ENCODE measurements around the gene NBPF3.

Gene NBPF3

GRCh38 chr1:21530368-21531016, 90.6 kb downstream of the NBPF3 start:
- Histone ChIP-seq H3K4me3 (ENCODE audit: low read depth in 1 of 2, low read length in 2 of 2) (no peak overlapping the region), H4K20me1 (ENCODE audit: insufficient read depth, low read length) (no peaks in the 10 kb centered on the region), H3K79me2 (ENCODE audit: insufficient read depth, low read length) (no peaks in the 10 kb centered on the region), H3K27ac (ENCODE audit: low read length) (no peak overlapping the region), H3K9me3 (ENCODE audit: insufficient read depth, low read length, severe bottlenecking) (no peaks in the 10 kb centered on the region), H3K36me3 (ENCODE audit: insufficient read depth, low read length) (no peaks in the 10 kb centered on the region), H3K4me2 (ENCODE audit: insufficient read depth, low read length) (no peak overlapping the region), H2AFZ (ENCODE audit: low read depth, low read length) (no peak overlapping the region), H3K27me3 (ENCODE audit: insufficient read depth, low read length, poor library complexity) (peaks cover 3% of the 10 kb centered on the region), H3K9ac (ENCODE audit: low read depth, low read length) (no peak overlapping the region), H3K4me1 (ENCODE audit: insufficient read depth, low read length) (no peaks in the 10 kb centered on the region)
- no peak for DNase-seq
- no peak for TF ChIP-seq EZH2 (IDR thresholded peaks at IDR 0.05; ENCODE audit: borderline replicate concordance, low read depth, low read length, severe bottlenecking)
- no peak for ATAC-seq (ENCODE audit: insufficient read depth, low read depth)

- no peak for DNase-seq
- Histone ChIP-seq H3K4me2 (ENCODE audit: insufficient read depth, low read length) (no peak overlapping the region), H4K20me1 (ENCODE audit: insufficient read depth, low read length) (no peaks in the 10 kb centered on the region), H3K9ac (ENCODE audit: low read depth, low read length) (no peak overlapping the region), H3K9me3 (ENCODE audit: insufficient read depth, low read length, severe bottlenecking) (no peaks in the 10 kb centered on the region), H2AFZ (ENCODE audit: low read depth, low read length) (no peak overlapping the region), H3K4me3 (ENCODE audit: low read depth in 1 of 2, low read length in 2 of 2) (no peak overlapping the region), H3K27me3 (ENCODE audit: insufficient read depth, low read length, poor library complexity) (peaks cover 3% of the 10 kb centered on the region), H3K36me3 (ENCODE audit: insufficient read depth, low read length) (no peaks in the 10 kb centered on the region), H3K79me2 (ENCODE audit: insufficient read depth, low read length) (no peaks in the 10 kb centered on the region), H3K27ac (ENCODE audit: low read length) (no peak overlapping the region), H3K4me1 (ENCODE audit: insufficient read depth, low read length) (no peaks in the 10 kb centered on the region)
- TF ChIP-seq EZH2 (IDR thresholded peaks at IDR 0.05; ENCODE audit: borderline replicate concordance, low read depth, low read length, severe bottlenecking) (no peak), CTCF (IDR thresholded peaks at IDR 0.05; ENCODE audit: borderline replicate concordance, extremely low read depth, low read length, poor library complexity, severe bottlenecking) (no peak)
- no peak for ATAC-seq (ENCODE audit: insufficient read depth, low read depth)
Observed at GRCh38 chr1:21531241-21531640, 91.3 kb downstream of the NBPF3 start.

GRCh38 chr1:21532496-21532895, 92.6 kb downstream of the NBPF3 start:
- no peak overlapping the region for H3K27ac ChIP-seq (ENCODE audit: low read length)
- no peak overlapping the region for H2AFZ ChIP-seq (ENCODE audit: low read depth, low read length)
- DNase-seq (no peak), ATAC-seq (ENCODE audit: insufficient read depth, low read depth) (no peak)
- no peak overlapping the region for H3K9ac ChIP-seq (ENCODE audit: low read depth, low read length)
- peaks cover 3% of the 10 kb centered on the region for H3K27me3 ChIP-seq (ENCODE audit: insufficient read depth, low read length, poor library complexity)
- no peaks in the 10 kb centered on the region for H3K79me2 ChIP-seq (ENCODE audit: insufficient read depth, low read length)
- TF ChIP-seq EZH2 (IDR thresholded peaks at IDR 0.05; ENCODE audit: borderline replicate concordance, low read depth, low read length, severe bottlenecking): no peak
- TF ChIP-seq CTCF (IDR thresholded peaks at IDR 0.05; ENCODE audit: borderline replicate concordance, extremely low read depth, low read length, poor library complexity, severe bottlenecking): no peak
- H3K36me3 ChIP-seq (ENCODE audit: insufficient read depth, low read length): no peaks in the 10 kb centered on the region
- no peak overlapping the region for H3K4me2 ChIP-seq (ENCODE audit: insufficient read depth, low read length)
- H4K20me1 ChIP-seq (ENCODE audit: insufficient read depth, low read length): no peaks in the 10 kb centered on the region
- H3K4me1 ChIP-seq (ENCODE audit: insufficient read depth, low read length): no peaks in the 10 kb centered on the region
- no peak overlapping the region for H3K4me3 ChIP-seq (ENCODE audit: low read depth in 1 of 2, low read length in 2 of 2)
- H3K9me3 ChIP-seq (ENCODE audit: insufficient read depth, low read length, severe bottlenecking): no peaks in the 10 kb centered on the region

- H3K36me3 ChIP-seq (ENCODE audit: insufficient read depth, low read length): no peaks in the 10 kb centered on the region
- H3K9me3 ChIP-seq (ENCODE audit: insufficient read depth, low read length, severe bottlenecking): no peaks in the 10 kb centered on the region
- H4K20me1 ChIP-seq (ENCODE audit: insufficient read depth, low read length): no peaks in the 10 kb centered on the region
- H3K4me2 ChIP-seq (ENCODE audit: insufficient read depth, low read length): no peak overlapping the region
- no peak overlapping the region for H3K9ac ChIP-seq (ENCODE audit: low read depth, low read length)
- DNase-seq (no peak), ATAC-seq (ENCODE audit: insufficient read depth, low read depth) (no peak)
- TF ChIP-seq EZH2 (IDR thresholded peaks at IDR 0.05; ENCODE audit: borderline replicate concordance, low read depth, low read length, severe bottlenecking): no peak
- no peak for TF ChIP-seq CTCF (IDR thresholded peaks at IDR 0.05; ENCODE audit: borderline replicate concordance, extremely low read depth, low read length, poor library complexity, severe bottlenecking)
- no peaks in the 10 kb centered on the region for H3K4me1 ChIP-seq (ENCODE audit: insufficient read depth, low read length)
- no peaks in the 10 kb centered on the region for H3K79me2 ChIP-seq (ENCODE audit: insufficient read depth, low read length)
- H3K27me3 ChIP-seq (ENCODE audit: insufficient read depth, low read length, poor library complexity): peaks cover 3% of the 10 kb centered on the region
- H3K27ac ChIP-seq (ENCODE audit: low read length): no peak overlapping the region
- no peak overlapping the region for H3K4me3 ChIP-seq (ENCODE audit: low read depth in 1 of 2, low read length in 2 of 2)
- no peak overlapping the region for H2AFZ ChIP-seq (ENCODE audit: low read depth, low read length)
Observed at GRCh38 chr1:21532992-21533534, 93.1 kb downstream of the NBPF3 start.
